ENCODE data around the gene COIL. TPM values are rescaled to one million over a fixed set of nuclear protein-coding genes. Genes with fewer than 3 reads are reported as not detected.
A peak's percentile ranks its signal among the peaks of the same experiment; 100 is the strongest.

Gene COIL
- total and polyA plus RNA-seq, 2 of the 13 experiments (the other 11 are each of a cell fraction or from before 2014, with no cell fraction given) = 8.1 to 29.4 TPM

DNA sequence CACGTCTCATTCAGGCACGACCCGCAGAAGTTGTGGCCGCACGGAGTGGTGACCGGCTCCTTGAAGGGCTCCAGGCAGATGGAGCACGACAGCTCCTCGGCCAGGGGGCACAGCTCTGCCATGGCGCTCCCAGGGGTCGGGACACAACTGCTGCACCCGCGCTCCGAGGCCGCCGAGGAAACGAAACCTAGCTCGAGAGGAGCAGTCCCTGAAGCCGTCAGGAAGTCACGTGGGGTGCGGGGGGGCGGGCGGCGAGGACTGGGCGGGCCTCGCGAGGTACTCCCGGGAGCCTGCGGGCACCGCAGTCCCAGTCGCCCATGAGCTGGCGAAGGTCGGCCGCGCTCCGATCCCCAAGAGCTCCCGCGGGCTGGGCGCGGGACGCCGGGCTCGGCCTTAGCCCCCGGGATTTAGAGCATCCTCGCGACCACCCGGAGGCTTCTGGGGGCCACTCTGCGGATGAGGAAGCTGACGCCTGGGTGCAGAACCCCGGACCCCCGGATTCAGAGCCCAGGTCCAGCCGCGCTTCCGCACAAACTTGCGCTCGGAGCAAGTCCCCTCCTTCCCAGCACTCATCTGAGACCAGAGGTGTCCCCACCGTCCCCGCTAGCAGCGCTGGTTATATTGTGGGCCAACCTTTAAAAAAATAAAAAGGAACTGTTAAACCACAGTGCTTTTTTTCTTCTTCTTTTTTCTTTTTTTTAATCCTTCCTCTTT lies 46.8 kb downstream of the COIL start, which contains the start of gene TRIM25 (continued):
- TF ChIP-seq THYN1 (CRISPR knock-in tag; IDR thresholded peaks at IDR 0.05; ENCODE audit: borderline replicate concordance, low read depth) (peak; percentile 96), GATAD2A (CRISPR knock-in tag; IDR thresholded peaks at IDR 0.05) (peak; percentile 64; the same call in 1 of the 2 replicates), ZNF430 (CRISPR knock-in tag; IDR thresholded peaks at IDR 0.05) (peak; percentile 81; the same call in 1 of the 2 replicates), HES4 (CRISPR knock-in tag; IDR thresholded peaks at IDR 0.05; ENCODE audit: borderline replicate concordance) (no peak), EZH2 (conservative IDR thresholded peaks at IDR 0.05; ENCODE audit: low read depth, low read length) (no peak), NFKB2 (CRISPR knock-in tag; IDR thresholded peaks at IDR 0.05; ENCODE audit: borderline replicate concordance) (peak; percentile 91; the same call in 1 of the 2 replicates), NBN (conservative IDR thresholded peaks at IDR 0.05) (no peak), DNMT3B (CRISPR knock-in tag; conservative IDR thresholded peaks at IDR 0.05) (peak; percentile 92; the same call in 1 of the 2 replicates), KLF13 (CRISPR knock-in tag; IDR thresholded peaks at IDR 0.05) (peak; percentile 91; the same call in 1 of the 2 replicates)
- TF ChIP-seq, protein P1, sequence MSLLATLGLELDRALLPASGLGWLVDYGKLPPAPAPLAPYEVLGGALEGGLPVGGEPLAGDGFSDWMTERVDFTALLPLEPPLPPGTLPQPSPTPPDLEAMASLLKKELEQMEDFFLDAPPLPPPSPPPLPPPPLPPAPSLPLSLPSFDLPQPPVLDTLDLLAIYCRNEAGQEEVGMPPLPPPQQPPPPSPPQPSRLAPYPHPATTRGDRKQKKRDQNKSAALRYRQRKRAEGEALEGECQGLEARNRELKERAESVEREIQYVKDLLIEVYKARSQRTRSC (CRISPR knock-in tag; IDR thresholded peaks at IDR 0.05; ENCODE audit: low read depth) = no peak
- TF ChIP-seq, protein P2, sequence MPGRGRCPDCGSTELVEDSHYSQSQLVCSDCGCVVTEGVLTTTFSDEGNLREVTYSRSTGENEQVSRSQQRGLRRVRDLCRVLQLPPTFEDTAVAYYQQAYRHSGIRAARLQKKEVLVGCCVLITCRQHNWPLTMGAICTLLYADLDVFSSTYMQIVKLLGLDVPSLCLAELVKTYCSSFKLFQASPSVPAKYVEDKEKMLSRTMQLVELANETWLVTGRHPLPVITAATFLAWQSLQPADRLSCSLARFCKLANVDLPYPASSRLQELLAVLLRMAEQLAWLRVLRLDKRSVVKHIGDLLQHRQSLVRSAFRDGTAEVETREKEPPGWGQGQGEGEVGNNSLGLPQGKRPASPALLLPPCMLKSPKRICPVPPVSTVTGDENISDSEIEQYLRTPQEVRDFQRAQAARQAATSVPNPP (CRISPR knock-in tag; IDR thresholded peaks at IDR 0.05) = peak; percentile 90; the same call in 1 of the 2 replicates
- TF ChIP-seq, protein P3, sequence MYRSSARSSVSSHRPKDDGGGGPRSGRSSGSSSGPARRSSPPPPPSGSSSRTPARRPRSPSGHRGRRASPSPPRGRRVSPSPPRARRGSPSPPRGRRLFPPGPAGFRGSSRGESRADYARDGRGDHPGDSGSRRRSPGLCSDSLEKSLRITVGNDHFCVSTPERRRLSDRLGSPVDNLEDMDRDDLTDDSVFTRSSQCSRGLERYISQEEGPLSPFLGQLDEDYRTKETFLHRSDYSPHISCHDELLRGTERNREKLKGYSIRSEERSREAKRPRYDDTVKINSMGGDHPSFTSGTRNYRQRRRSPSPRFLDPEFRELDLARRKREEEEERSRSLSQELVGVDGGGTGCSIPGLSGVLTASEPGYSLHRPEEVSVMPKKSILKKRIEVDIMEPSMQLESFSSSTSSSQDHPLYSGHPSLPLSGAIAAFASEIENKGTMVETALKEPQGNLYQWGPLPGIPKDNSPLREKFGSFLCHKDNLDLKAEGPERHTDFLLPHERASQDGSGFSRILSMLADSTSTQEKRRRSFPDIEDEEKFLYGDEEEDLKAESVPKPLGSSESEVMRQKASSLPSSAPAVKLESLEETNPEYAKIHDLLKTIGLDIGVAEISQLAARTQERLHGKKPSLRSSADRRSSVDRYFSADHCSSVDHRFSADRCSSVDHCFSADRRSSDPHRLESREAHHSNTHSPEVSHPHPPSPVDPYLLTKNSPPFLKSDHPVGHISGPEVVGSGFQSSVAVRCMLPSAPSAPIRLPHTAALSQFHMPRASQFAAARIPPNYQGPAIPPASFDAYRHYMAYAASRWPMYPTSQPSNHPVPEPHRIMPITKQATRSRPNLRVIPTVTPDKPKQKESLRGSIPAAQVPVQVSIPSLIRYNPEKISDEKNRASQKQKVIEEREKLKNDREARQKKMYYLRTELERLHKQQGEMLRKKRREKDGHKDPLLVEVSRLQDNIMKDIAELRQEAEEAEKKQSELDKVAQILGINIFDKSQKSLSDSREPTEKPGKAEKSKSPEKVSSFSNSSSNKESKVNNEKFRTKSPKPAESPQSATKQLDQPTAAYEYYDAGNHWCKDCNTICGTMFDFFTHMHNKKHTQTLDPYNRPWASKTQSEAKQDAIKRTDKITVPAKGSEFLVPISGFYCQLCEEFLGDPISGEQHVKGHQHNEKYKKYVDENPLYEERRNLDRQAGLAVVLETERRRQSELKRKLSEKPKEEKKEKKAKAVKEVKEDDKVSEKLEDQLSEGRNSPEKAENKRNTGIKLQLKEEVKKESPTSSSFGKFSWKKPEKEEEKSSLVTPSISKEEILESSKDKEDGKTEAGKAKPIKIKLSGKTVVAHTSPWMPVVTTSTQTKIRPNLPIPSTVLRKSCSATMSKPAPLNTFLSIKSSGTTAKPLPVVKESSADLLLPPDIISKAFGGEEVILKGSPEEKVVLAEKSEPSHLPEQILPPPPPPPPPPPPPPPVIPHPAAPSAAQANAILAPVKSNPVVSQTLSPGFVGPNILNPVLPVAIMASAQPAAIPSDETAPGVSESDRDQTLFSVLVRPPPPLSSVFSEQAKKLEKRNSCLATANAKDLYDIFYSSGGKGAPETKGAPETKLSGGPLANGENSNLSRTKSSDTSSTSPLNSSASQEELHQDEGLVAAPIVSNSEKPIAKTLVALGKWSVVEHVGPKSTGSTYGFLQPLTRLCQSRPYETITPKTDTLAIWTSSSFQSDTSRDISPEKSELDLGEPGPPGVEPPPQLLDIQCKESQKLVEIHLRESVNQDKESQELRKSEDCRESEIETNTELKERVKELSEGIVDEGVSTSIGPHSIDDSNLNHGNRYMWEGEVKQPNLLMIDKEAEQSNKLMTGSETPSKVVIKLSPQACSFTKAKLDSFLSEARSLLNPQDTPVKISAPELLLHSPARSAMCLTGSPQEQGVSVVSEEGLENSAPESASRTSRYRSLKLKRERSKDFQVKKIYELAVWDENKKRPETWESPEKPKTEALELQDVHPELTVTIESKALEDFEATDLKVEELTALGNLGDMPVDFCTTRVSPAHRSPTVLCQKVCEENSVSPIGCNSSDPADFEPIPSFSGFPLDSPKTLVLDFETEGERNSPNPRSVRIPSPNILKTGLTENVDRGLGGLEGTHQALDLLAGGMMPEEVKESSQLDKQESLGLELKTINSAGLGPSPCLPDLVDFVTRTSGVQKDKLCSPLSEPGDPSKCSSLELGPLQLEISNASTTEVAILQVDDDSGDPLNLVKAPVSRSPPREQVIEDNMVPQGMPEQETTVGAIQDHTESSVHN (CRISPR knock-in tag; IDR thresholded peaks at IDR 0.05) = peak; percentile 22; the same call in 1 of the 2 replicates
- TF ChIP-seq, protein P4, sequence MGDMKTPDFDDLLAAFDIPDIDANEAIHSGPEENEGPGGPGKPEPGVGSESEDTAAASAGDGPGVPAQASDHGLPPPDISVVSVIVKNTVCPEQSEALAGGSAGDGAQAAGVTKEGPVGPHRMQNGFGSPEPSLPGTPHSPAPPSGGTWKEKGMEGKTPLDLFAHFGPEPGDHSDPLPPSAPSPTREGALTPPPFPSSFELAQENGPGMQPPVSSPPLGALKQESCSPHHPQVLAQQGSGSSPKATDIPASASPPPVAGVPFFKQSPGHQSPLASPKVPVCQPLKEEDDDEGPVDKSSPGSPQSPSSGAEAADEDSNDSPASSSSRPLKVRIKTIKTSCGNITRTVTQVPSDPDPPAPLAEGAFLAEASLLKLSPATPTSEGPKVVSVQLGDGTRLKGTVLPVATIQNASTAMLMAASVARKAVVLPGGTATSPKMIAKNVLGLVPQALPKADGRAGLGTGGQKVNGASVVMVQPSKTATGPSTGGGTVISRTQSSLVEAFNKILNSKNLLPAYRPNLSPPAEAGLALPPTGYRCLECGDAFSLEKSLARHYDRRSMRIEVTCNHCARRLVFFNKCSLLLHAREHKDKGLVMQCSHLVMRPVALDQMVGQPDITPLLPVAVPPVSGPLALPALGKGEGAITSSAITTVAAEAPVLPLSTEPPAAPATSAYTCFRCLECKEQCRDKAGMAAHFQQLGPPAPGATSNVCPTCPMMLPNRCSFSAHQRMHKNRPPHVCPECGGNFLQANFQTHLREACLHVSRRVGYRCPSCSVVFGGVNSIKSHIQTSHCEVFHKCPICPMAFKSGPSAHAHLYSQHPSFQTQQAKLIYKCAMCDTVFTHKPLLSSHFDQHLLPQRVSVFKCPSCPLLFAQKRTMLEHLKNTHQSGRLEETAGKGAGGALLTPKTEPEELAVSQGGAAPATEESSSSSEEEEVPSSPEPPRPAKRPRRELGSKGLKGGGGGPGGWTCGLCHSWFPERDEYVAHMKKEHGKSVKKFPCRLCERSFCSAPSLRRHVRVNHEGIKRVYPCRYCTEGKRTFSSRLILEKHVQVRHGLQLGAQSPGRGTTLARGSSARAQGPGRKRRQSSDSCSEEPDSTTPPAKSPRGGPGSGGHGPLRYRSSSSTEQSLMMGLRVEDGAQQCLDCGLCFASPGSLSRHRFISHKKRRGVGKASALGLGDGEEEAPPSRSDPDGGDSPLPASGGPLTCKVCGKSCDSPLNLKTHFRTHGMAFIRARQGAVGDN (CRISPR knock-in tag; IDR thresholded peaks at IDR 0.05) = peak; percentile 93
